ENCODE measurements around the gene CBX8. TPM values are rescaled to one million over a fixed set of nuclear protein-coding genes. Genes with fewer than 3 reads are reported as not detected.
A peak's percentile ranks its signal among the peaks of the same experiment; 100 is the strongest.

The CBX8 gene
- 4.3 and 8.6 TPM in 2 replicates for total RNA-seq
- polyA plus RNA-seq: 6.5 and 8.3 TPM in 2 replicates

- Histone ChIP-seq H3K4me1 (ENCODE audit: insufficient read depth) (peaks cover 44% of the 10 kb centered on the region), H3K9me3 (ENCODE audit: low read depth) (no peaks in the 10 kb centered on the region), H3K4me2 (peak within 1 kb of the TSS; percentile 97), H3K36me3 (replicated peaks; ENCODE audit: insufficient read depth, low read depth) (no peaks in the 10 kb centered on the region), H3K79me2 (peaks cover 21% of the 10 kb centered on the region), H3K27ac (peak within 1 kb of the TSS; percentile 88), H2AFZ (peak within 1 kb of the TSS; percentile 1), H4K20me1 (ENCODE audit: insufficient read depth, poor library complexity, severe bottlenecking) (peaks cover 3% of the 10 kb centered on the region), H3K9me2 (replicated peaks; ENCODE audit: insufficient read depth) (no peaks in the 10 kb centered on the region), H3K27me3 (peaks cover 57% of the 10 kb centered on the region), H3K4me3 (peak within 1 kb of the TSS; percentile 35)
- TF ChIP-seq EZH2 (IDR thresholded peaks at IDR 0.05; ENCODE audit: borderline replicate concordance): no peak
- no peak for TF ChIP-seq EZH2phosphoT487 (IDR thresholded peaks at IDR 0.05; ENCODE audit: low read depth, severe bottlenecking, unreplicated experiment)
- no peak for TF ChIP-seq CTCF (IDR thresholded peaks at IDR 0.05; ENCODE audit: poor library complexity)
- DNase-seq (ENCODE audit: low spot score): peak; percentile 100
- 2% methylated on average over 36 of the region's 79 CpGs for WGBS (ENCODE audit: low lambda C conversion rate, missing lambda C conversion rate)
These were observed at the start of gene CBX8 for GRCh38 chr17:79796763-79797491. Gene CBX8, minus strand, starts transcription at chr17:79797077. Its CDS starts 79 bp downstream, at chr17:79796998.

- H3K9me2 ChIP-seq (replicated peaks; ENCODE audit: insufficient read depth): no peaks in the 10 kb centered on the region
- WGBS (ENCODE audit: low lambda C conversion rate, missing lambda C conversion rate): 12% methylated on average over 7 of the region's 7 CpGs
- no peak overlapping the region for H2AFZ ChIP-seq
- H3K4me1 ChIP-seq (ENCODE audit: insufficient read depth): peaks cover 55% of the 10 kb centered on the region
- no peak overlapping the region for H3K4me3 ChIP-seq
- peak overlapping the region; percentile 95 for H3K27ac ChIP-seq
- H4K20me1 ChIP-seq (ENCODE audit: insufficient read depth, poor library complexity, severe bottlenecking): no peaks in the 10 kb centered on the region
- H3K9me3 ChIP-seq (ENCODE audit: low read depth): no peaks in the 10 kb centered on the region
- no peaks in the 10 kb centered on the region for H3K36me3 ChIP-seq (replicated peaks; ENCODE audit: insufficient read depth, low read depth)
- H3K27me3 ChIP-seq: peaks cover 28% of the 10 kb centered on the region
- H3K79me2 ChIP-seq: no peaks in the 10 kb centered on the region
- H3K4me2 ChIP-seq: peak overlapping the region; percentile 100
- peak; percentile 74 for DNase-seq (ENCODE audit: low spot score)
- TF ChIP-seq EZH2 (IDR thresholded peaks at IDR 0.05; ENCODE audit: borderline replicate concordance) (no peak), EZH2phosphoT487 (IDR thresholded peaks at IDR 0.05; ENCODE audit: low read depth, severe bottlenecking, unreplicated experiment) (no peak), CTCF (IDR thresholded peaks at IDR 0.05; ENCODE audit: poor library complexity) (no peak)
These were observed 48.7 kb upstream of the CBX8 start for GRCh38 chr17:79845601-79845949.

GRCh38 chr17:79844869-79845600 lies 48.2 kb upstream of the CBX8 start:
- no peaks in the 10 kb centered on the region for H3K9me2 ChIP-seq (replicated peaks; ENCODE audit: insufficient read depth)
- H3K36me3 ChIP-seq (replicated peaks; ENCODE audit: insufficient read depth, low read depth): no peaks in the 10 kb centered on the region
- peak; percentile 84 for DNase-seq (ENCODE audit: low spot score)
- H3K4me2 ChIP-seq: peak overlapping the region; percentile 100
- TF ChIP-seq EZH2phosphoT487 (IDR thresholded peaks at IDR 0.05; ENCODE audit: low read depth, severe bottlenecking, unreplicated experiment): no peak
- TF ChIP-seq CTCF (IDR thresholded peaks at IDR 0.05; ENCODE audit: poor library complexity): peak; percentile 69
- peak overlapping the region; percentile 95 for H3K27ac ChIP-seq
- WGBS (ENCODE audit: low lambda C conversion rate, missing lambda C conversion rate): 5% methylated on average over 24 of the region's 38 CpGs
- no peak overlapping the region for H3K4me3 ChIP-seq
- H4K20me1 ChIP-seq (ENCODE audit: insufficient read depth, poor library complexity, severe bottlenecking): no peaks in the 10 kb centered on the region
- no peaks in the 10 kb centered on the region for H3K79me2 ChIP-seq
- H3K27me3 ChIP-seq: peaks cover 34% of the 10 kb centered on the region
- H3K9me3 ChIP-seq (ENCODE audit: low read depth): no peaks in the 10 kb centered on the region
- H3K4me1 ChIP-seq (ENCODE audit: insufficient read depth): peaks cover 61% of the 10 kb centered on the region
- H2AFZ ChIP-seq: no peak overlapping the region
